ENCODE data around the gene ZNF580. TPM values are rescaled to one million over a fixed set of nuclear protein-coding genes. Genes with fewer than 3 reads are reported as not detected.

ZNF580 gene
- total RNA-seq, 1 experiment from 2014 or later = 38.5 TPM

DNA sequence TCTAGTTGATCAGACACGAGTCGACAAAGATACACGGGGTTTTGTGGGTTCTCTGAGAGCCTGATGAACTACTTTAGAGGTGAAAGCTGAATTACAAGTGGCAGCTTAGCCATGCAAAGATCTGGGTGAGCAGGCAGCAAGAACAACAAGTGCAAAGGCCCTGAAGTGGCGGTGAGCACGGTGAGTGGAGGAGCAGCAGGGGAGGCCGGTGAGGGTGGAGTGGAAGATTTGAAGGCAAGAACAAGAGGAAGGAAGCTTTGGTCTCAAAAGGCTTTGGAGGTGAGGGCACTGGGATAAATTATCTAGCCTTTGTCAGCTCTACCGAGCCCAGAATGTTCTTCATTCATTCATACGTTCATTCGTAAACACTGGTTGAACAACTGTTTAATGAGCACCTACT is 34.0 kb upstream of the ZNF580 start:
- DNase-seq = no peak
- no peaks in the 10 kb centered on the region for H3K9me3 Mint-ChIP-seq (ENCODE audit: unreplicated experiment)
- intact Hi-C loops (cut with micrococcal nuclease; ENCODE audit: unreplicated experiment) = loop anchor here (1.0 kb wide), 3 partner anchors 17 to 90 kb away; partner anchors contain the start of gene ZNF784
- peaks cover 12% of the 10 kb centered on the region for H3K4me1 Mint-ChIP-seq (ENCODE audit: low read depth, unreplicated experiment)
- Histone ChIP-seq H3K4me3 (ENCODE audit: low read depth, low read length) (no peak overlapping the region), H3K4me1 (peaks cover 6% of the 10 kb centered on the region; the same call in 1 of the 2 replicates), H3K9me3 (no peaks in the 10 kb centered on the region), H3K36me3 (ENCODE audit: control insufficient read depth, insufficient read depth, low read length) (no peaks in the 10 kb centered on the region), H3K27me3 (replicated peaks; ENCODE audit: control insufficient read depth, insufficient read depth, low read length) (no peaks in the 10 kb centered on the region)
- peak overlapping the region; percentile 86 for H3K4me3 Mint-ChIP-seq (ENCODE audit: unreplicated experiment)
- peaks cover 32% of the 10 kb centered on the region for H3K36me3 Mint-ChIP-seq (ENCODE audit: insufficient read depth, unreplicated experiment)
- BruUV-seq (replicated peaks) = TSS peak; percentile 25
- peak overlapping the region; percentile 88 for H3K27ac Mint-ChIP-seq (ENCODE audit: unreplicated experiment)
- no peaks in the 10 kb centered on the region for H3K27me3 Mint-ChIP-seq (ENCODE audit: insufficient read depth, unreplicated experiment)
- TF ChIP-seq, protein P1, sequence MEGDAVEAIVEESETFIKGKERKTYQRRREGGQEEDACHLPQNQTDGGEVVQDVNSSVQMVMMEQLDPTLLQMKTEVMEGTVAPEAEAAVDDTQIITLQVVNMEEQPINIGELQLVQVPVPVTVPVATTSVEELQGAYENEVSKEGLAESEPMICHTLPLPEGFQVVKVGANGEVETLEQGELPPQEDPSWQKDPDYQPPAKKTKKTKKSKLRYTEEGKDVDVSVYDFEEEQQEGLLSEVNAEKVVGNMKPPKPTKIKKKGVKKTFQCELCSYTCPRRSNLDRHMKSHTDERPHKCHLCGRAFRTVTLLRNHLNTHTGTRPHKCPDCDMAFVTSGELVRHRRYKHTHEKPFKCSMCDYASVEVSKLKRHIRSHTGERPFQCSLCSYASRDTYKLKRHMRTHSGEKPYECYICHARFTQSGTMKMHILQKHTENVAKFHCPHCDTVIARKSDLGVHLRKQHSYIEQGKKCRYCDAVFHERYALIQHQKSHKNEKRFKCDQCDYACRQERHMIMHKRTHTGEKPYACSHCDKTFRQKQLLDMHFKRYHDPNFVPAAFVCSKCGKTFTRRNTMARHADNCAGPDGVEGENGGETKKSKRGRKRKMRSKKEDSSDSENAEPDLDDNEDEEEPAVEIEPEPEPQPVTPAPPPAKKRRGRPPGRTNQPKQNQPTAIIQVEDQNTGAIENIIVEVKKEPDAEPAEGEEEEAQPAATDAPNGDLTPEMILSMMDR (IDR thresholded peaks at IDR 0.05; ENCODE audit: insufficient read depth in 1 of 2, low read depth in 1 of 2, low read length in 1 of 2, severe bottlenecking in 1 of 2, unreplicated experiment in 1 of 2) = no peak
- ChIA-PET POLR2A (interaction anchor here (0.7 to 2.8 kb wide), 4 partner anchors 18 to 93 kb away, joined by 4 to 22 read pairs (median 12); partner anchors contain the start of gene ZNF784), CTCF (interaction anchor here (0.6 to 3.0 kb wide), 16 partner anchors 17 to 641 kb away, joined by 3 to 30 read pairs (median 6); partner anchors contain the start of genes ISOC2 and ZNF784)

DNA sequence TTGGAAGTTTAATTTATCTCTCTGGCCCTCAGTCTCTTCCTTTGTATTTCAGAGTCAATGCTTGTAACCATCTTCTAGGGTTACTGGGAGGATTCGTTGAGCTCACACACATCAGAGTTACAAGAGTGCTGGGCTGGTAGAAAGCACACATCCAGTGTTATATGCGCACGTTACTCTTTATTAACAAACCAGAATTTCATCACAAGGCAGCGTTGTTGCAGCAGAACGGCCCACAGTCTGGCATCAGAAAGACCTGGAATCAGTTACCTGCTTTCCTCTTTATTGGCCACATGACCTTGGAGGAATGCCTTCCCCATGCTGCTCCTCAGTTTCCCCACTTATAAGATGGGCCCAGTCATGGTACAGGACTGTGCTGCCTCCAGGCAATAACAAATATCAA is 31.5 kb upstream of the ZNF580 start:
- H3K4me3 Mint-ChIP-seq (ENCODE audit: unreplicated experiment) = no peak overlapping the region
- CTCF ChIA-PET = no interaction called here

DNA sequence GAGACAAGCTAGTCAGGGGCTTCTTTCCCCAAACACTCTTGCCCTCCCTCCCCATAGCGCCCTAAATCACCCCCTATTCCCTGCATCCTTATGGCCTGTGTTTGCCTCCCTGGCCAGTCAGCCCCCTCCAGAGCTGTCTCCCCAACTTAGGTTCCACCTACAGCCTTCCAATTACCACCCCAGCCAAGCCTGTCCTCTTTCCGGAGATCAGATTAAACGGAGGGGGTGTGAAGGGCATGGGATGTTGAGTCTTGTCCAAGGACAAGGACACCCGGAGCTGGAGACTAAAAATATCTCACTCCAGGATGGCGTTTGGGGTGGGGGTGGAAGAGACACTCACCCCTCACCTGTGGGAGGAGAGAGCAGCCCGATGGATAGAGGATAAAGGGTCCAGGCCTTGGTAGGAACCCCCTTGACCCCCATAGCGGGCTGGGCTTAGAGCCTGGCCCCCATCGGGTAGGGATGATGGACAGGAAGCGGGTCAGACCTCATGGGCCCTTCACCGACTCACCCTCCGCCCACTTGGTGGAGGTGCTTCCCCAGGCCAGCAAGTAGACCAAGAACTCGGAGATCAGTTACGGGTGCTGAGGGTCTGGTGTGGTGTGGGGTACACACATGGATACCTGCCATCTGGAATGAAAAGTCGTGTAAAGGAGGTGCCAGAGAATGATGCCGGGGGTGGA is 29.4 kb upstream of the ZNF580 start:
- TF ChIP-seq, protein P1 (IDR thresholded peaks at IDR 0.05; ENCODE audit: insufficient read depth in 1 of 2, low read depth in 1 of 2, low read length in 1 of 2, severe bottlenecking in 1 of 2, unreplicated experiment in 1 of 2) = no peak
- H3K9me3 ChIP-seq = no peaks in the 10 kb centered on the region
- H3K36me3 Mint-ChIP-seq (ENCODE audit: insufficient read depth, unreplicated experiment) = peaks cover 13% of the 10 kb centered on the region
- H3K4me1 ChIP-seq = peaks cover 5% of the 10 kb centered on the region; the same call in 1 of the 2 replicates
- H3K4me3 Mint-ChIP-seq (ENCODE audit: unreplicated experiment) = no peak overlapping the region
- BruUV-seq (replicated peaks) = no TSS peak
- no peaks in the 10 kb centered on the region for H3K27me3 ChIP-seq (replicated peaks; ENCODE audit: control insufficient read depth, insufficient read depth, low read length)
- H3K4me3 ChIP-seq (ENCODE audit: low read depth, low read length) = no peak overlapping the region
- no peak for DNase-seq
- no peaks in the 10 kb centered on the region for H3K9me3 Mint-ChIP-seq (ENCODE audit: unreplicated experiment)
- no peaks in the 10 kb centered on the region for H3K27me3 Mint-ChIP-seq (ENCODE audit: insufficient read depth, unreplicated experiment)
- no peaks in the 10 kb centered on the region for H3K36me3 ChIP-seq (ENCODE audit: control insufficient read depth, insufficient read depth, low read length)
- CTCF ChIA-PET = no interaction called here
- peak overlapping the region; percentile 31 for H3K27ac Mint-ChIP-seq (ENCODE audit: unreplicated experiment)
- intact Hi-C loops (cut with micrococcal nuclease; ENCODE audit: unreplicated experiment) = no loop called here
- POLR2A ChIA-PET = no interaction called here
- H3K4me1 Mint-ChIP-seq (ENCODE audit: low read depth, unreplicated experiment) = peaks cover 5% of the 10 kb centered on the region

More for the DNA sequence above, 31.5 kb upstream of the ZNF580 start:
- TF ChIP-seq, protein P1 (IDR thresholded peaks at IDR 0.05; ENCODE audit: insufficient read depth in 1 of 2, low read depth in 1 of 2, low read length in 1 of 2, severe bottlenecking in 1 of 2, unreplicated experiment in 1 of 2) = no peak
- intact Hi-C loops (cut with micrococcal nuclease; ENCODE audit: unreplicated experiment) = no loop called here
- POLR2A ChIA-PET = no interaction called here
- BruUV-seq (replicated peaks) = no TSS peak
- DNase-seq = no peak
- Mint-ChIP-seq H3K27me3 (ENCODE audit: insufficient read depth, unreplicated experiment) (no peaks in the 10 kb centered on the region), H3K27ac (ENCODE audit: unreplicated experiment) (no peak overlapping the region), H3K4me1 (ENCODE audit: low read depth, unreplicated experiment) (peaks cover 12% of the 10 kb centered on the region), H3K9me3 (ENCODE audit: unreplicated experiment) (no peaks in the 10 kb centered on the region), H3K36me3 (ENCODE audit: insufficient read depth, unreplicated experiment) (peaks cover 31% of the 10 kb centered on the region)
- Histone ChIP-seq H3K4me1 (peaks cover 6% of the 10 kb centered on the region; the same call in 1 of the 2 replicates), H3K36me3 (ENCODE audit: control insufficient read depth, insufficient read depth, low read length) (no peaks in the 10 kb centered on the region), H3K27me3 (replicated peaks; ENCODE audit: control insufficient read depth, insufficient read depth, low read length) (no peaks in the 10 kb centered on the region), H3K9me3 (no peaks in the 10 kb centered on the region), H3K4me3 (ENCODE audit: low read depth, low read length) (no peak overlapping the region)

Measured in Caco-2 (cell line).